ENCODE measurements around the gene NDST4. TPM values are rescaled to one million over a fixed set of nuclear protein-coding genes. Genes with fewer than 3 reads are reported as not detected.

NDST4 gene
- total and polyA plus RNA-seq, 4 donors, result 0.65 TPM; not detected in 3

DNA sequence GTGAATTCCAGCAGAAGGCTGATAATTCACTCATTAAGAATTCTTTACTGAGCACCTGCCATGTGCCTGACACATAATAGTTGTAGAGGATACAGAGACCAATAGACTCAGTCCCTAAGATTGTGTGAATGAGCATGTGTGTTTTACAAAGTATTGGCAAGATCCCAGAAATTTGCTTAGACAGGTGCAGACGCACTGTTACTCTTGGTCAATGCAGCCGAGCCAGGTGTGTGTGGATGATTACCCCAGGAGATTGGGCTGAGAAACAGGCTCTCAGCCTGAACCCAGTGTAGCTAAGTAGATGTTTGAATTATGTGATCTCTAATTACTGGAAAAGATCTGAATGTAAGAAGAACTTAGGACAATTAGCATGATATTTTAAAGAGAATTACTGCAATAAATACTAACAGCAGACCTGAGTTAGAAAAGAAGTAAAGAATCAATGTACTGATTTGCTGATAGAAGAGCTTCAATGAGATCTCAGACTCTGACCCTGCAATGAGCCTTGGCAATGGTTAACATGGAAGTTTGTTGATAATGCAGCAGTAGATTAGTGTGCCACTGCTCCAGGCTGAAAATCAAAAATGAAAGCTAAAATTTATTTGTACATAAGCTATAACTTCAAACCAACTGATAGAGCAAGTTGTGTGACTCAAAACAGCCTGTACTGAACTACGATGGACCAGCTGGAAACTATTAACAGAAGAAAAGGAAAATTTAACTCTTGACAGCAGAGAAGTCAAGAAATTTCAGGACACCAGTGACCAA lies 32.2 kb upstream of the NDST4 start:
- TF ChIP-seq, protein P1, sequence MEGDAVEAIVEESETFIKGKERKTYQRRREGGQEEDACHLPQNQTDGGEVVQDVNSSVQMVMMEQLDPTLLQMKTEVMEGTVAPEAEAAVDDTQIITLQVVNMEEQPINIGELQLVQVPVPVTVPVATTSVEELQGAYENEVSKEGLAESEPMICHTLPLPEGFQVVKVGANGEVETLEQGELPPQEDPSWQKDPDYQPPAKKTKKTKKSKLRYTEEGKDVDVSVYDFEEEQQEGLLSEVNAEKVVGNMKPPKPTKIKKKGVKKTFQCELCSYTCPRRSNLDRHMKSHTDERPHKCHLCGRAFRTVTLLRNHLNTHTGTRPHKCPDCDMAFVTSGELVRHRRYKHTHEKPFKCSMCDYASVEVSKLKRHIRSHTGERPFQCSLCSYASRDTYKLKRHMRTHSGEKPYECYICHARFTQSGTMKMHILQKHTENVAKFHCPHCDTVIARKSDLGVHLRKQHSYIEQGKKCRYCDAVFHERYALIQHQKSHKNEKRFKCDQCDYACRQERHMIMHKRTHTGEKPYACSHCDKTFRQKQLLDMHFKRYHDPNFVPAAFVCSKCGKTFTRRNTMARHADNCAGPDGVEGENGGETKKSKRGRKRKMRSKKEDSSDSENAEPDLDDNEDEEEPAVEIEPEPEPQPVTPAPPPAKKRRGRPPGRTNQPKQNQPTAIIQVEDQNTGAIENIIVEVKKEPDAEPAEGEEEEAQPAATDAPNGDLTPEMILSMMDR (IDR thresholded peaks at IDR 0.05; ENCODE audit: control extremely low read depth, extremely low read depth), result no peak
- H3K4me1 ChIP-seq (ENCODE audit: control insufficient read depth in 5 of 5, insufficient read depth in 5 of 5, low read length in 5 of 5), result peaks cover 0 to 4% (median 0%) of the 10 kb centered on the region in 5 donors
- H3K27ac ChIP-seq (ENCODE audit: low read depth in 1 of 2, low read length in 1 of 2), result no peak overlapping the region
- 53 to 70% methylated on average over 3 of the region's 3 CpGs for WGBS, 2 donors
- no peaks in the 10 kb centered on the region for H3K9me3 ChIP-seq (ENCODE audit: control insufficient read depth in 4 of 4, insufficient read depth in 3 of 4, low read length in 3 of 4)
- H3K27me3 ChIP-seq (ENCODE audit: control insufficient read depth in 3 of 3, insufficient read depth in 3 of 3, low read length in 2 of 3), result no peaks in the 10 kb centered on the region
- H3K36me3 ChIP-seq (ENCODE audit: control insufficient read depth in 4 of 4, insufficient read depth in 4 of 4, low read length in 4 of 4), result no peaks in the 10 kb centered on the region
- DNase-seq (peak in 2 of 3 donors; percentile 6 to 18), ATAC-seq (ENCODE audit: insufficient read depth, low FRiP score) (no peak)
- no peak overlapping the region for H3K9ac ChIP-seq (ENCODE audit: insufficient read depth in 1 of 2, low read length in 2 of 2)
- H3K4me3 ChIP-seq, result no peak overlapping the region

DNA sequence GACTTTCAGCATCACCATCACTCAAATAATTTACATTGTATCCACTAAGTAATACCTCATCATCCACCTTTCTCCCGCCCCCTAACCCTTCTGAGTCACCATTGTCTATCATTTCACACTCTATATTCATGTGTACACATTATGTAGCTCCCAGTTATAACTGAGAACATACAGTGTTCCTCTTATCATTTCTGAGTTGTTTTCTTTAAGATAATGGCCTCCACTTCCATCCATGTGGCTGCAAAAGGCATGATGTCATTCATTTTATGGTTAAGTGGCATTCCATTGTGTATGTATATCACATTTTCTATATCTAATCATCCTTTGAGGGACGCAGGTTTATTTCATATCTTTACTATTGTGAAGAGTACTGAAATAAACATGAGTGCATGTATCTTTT lies 14.6 kb upstream of the NDST4 start:
- TF ChIP-seq, protein P1 (IDR thresholded peaks at IDR 0.05; ENCODE audit: control extremely low read depth, extremely low read depth), result no peak
- 58 to 81% methylated on average over 2 of the region's 2 CpGs for WGBS, 2 donors
- Histone ChIP-seq H3K4me3 (no peak overlapping the region), H3K27me3 (ENCODE audit: control insufficient read depth in 3 of 3, insufficient read depth in 3 of 3, low read length in 2 of 3) (no peaks in the 10 kb centered on the region), H3K9me3 (ENCODE audit: control insufficient read depth in 4 of 4, insufficient read depth in 3 of 4, low read length in 3 of 4) (peaks cover 0 to 4% (median 0%) of the 10 kb centered on the region in 4 donors), H3K36me3 (ENCODE audit: control insufficient read depth in 4 of 4, insufficient read depth in 4 of 4, low read length in 4 of 4) (no peaks in the 10 kb centered on the region), H3K27ac (ENCODE audit: low read depth in 1 of 2, low read length in 1 of 2) (no peak overlapping the region), H3K9ac (ENCODE audit: insufficient read depth in 1 of 2, low read length in 2 of 2) (no peak overlapping the region), H3K4me1 (ENCODE audit: control insufficient read depth in 5 of 5, insufficient read depth in 5 of 5, low read length in 5 of 5) (no peaks in the 10 kb centered on the region)
- no peak for DNase-seq
- ATAC-seq (ENCODE audit: insufficient read depth, low FRiP score), result no peak

DNA sequence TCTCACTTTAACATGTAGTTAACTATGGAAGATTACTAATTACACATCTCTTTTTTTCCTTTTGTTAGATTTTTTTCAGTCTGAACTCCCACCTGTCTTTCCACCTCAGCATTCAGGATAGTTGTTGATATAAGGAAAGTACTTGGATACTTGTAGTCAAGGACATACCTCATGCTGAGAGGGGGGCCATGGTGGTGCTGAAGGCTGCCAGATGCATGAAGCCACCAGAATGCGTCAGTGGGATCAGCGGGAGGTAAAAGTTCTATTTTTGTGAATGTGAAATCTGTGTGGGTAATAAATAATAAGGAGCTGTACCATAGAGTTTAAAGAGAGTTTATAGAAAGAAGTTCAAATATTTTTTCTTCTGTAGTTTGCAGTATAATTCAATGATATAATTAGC lies 13.1 kb upstream of the NDST4 start:
- Histone ChIP-seq H3K4me3 (no peak overlapping the region), H3K9ac (ENCODE audit: insufficient read depth in 1 of 2, low read length in 2 of 2) (no peak overlapping the region), H3K27me3 (ENCODE audit: control insufficient read depth in 3 of 3, insufficient read depth in 3 of 3, low read length in 2 of 3) (no peaks in the 10 kb centered on the region), H3K4me1 (ENCODE audit: control insufficient read depth in 5 of 5, insufficient read depth in 5 of 5, low read length in 5 of 5) (no peaks in the 10 kb centered on the region), H3K36me3 (ENCODE audit: control insufficient read depth in 4 of 4, insufficient read depth in 4 of 4, low read length in 4 of 4) (no peaks in the 10 kb centered on the region), H3K9me3 (ENCODE audit: control insufficient read depth in 4 of 4, insufficient read depth in 3 of 4, low read length in 3 of 4) (peaks cover 0 to 4% (median 0%) of the 10 kb centered on the region in 4 donors), H3K27ac (ENCODE audit: low read depth in 1 of 2, low read length in 1 of 2) (no peak overlapping the region)
- ATAC-seq (ENCODE audit: insufficient read depth, low FRiP score) (no peak), DNase-seq (peak; percentile 18 to 29 (median 23))
- TF ChIP-seq, protein P1 (IDR thresholded peaks at IDR 0.05; ENCODE audit: control extremely low read depth, extremely low read depth), result no peak
- WGBS, 2 donors, result 57 to 68% methylated on average over 2 of the region's 2 CpGs

All from lung (tissue), 12 donors.